H9 (cell line): ENCODE results near the gene MAEA. TPM values are rescaled to one million over a fixed set of nuclear protein-coding genes. Genes with fewer than 3 reads are reported as not detected.

Experiments
- DNase-seq: peaks from one replicate; pipeline ENCODE4 v3.0.0-alpha.2; 2017
- H2AFZ ChIP-seq: one replicate; pipeline ENCODE4 v1.6.1; 2013; ENCODE audit warnings: mild to moderate bottlenecking, low read length, control low read depth, moderate library complexity
- H2AK5ac ChIP-seq: 2 replicates; pipeline ENCODE4 v1.6.1; 2013; ENCODE audit warnings: low read length, control low read depth, mixed read lengths; ENCODE audit not compliant: insufficient read length
- H2BK120ac ChIP-seq: one replicate; pipeline ENCODE4 v1.6.1; 2013; ENCODE audit warnings: low read depth, mild to moderate bottlenecking, low read length, control low read depth, inconsistent platforms; ENCODE audit not compliant: poor library complexity, severe bottlenecking
- H2BK12ac ChIP-seq: 2 replicates; pipeline ENCODE4 v1.6.1; 2013; ENCODE audit warnings: low read length, control low read depth, mixed read lengths, low read depth; ENCODE audit not compliant: insufficient read length
- H2BK15ac ChIP-seq: 2 replicates; pipeline ENCODE4 v1.6.1; 2013; ENCODE audit warnings: low read depth, low read length, control low read depth
- H2BK20ac ChIP-seq: one replicate; pipeline ENCODE4 v1.6.1; 2013; ENCODE audit warnings: low read depth, mild to moderate bottlenecking, low read length, control low read depth, inconsistent platforms; ENCODE audit not compliant: poor library complexity, severe bottlenecking
- H2BK5ac ChIP-seq: 2 replicates; pipeline ENCODE4 v1.6.1; 2013; ENCODE audit warnings: low read length, control low read depth, mixed read lengths; ENCODE audit not compliant: insufficient read length
- H3K14ac ChIP-seq: 2 replicates; pipeline ENCODE4 v1.6.1; 2013; ENCODE audit warnings: low read length, control low read depth; ENCODE audit not compliant: insufficient read depth
- H3K18ac ChIP-seq: 2 replicates; pipeline ENCODE4 v1.6.1; 2013; ENCODE audit warnings: low read depth, mild to moderate bottlenecking, mixed read lengths, low read length, control low read depth; ENCODE audit not compliant: insufficient read length
- H3K23ac ChIP-seq: 2 replicates; pipeline ENCODE4 v1.6.1; 2013; ENCODE audit warnings: low read length, control low read depth, mixed read lengths, low read depth; ENCODE audit not compliant: insufficient read length
- H3K23me2 ChIP-seq: 2 replicates; pipeline ENCODE4 v1.6.1; 2013; ENCODE audit warnings: low read depth, mild to moderate bottlenecking, mixed read lengths, low read length, control low read depth; ENCODE audit not compliant: insufficient read length, poor library complexity, severe bottlenecking
- H3K27ac ChIP-seq: 2 replicates; pipeline ENCODE4 v1.5.1; 2013; ENCODE audit warnings: low read length, control low read depth, mixed read lengths, low read depth; ENCODE audit not compliant: insufficient read length
- H3K27me3 ChIP-seq: 2 replicates; pipeline ENCODE4 v1.6.1; 2013; ENCODE audit warnings: low read length, control low read depth, inconsistent platforms; ENCODE audit not compliant: insufficient read depth
- H3K4ac ChIP-seq: 2 replicates; pipeline ENCODE4 v1.6.1; 2013; ENCODE audit warnings: low read depth, mild to moderate bottlenecking, control low read depth, inconsistent platforms, low read length, moderate library complexity
- H3K4me1 ChIP-seq: 2 replicates; pipeline ENCODE4 v1.6.1; 2013; ENCODE audit warnings: low read length, control low read depth, inconsistent platforms; ENCODE audit not compliant: insufficient read depth
- H3K4me2 ChIP-seq: 2 replicates; pipeline ENCODE4 v1.6.1; 2013; ENCODE audit warnings: low read length, control low read depth, mixed read lengths; ENCODE audit not compliant: insufficient read length, insufficient read depth
- H3K56ac ChIP-seq: 2 replicates; pipeline ENCODE4 v1.6.1; 2013; ENCODE audit warnings: low read depth, mild to moderate bottlenecking, mixed read lengths, low read length, control low read depth; ENCODE audit not compliant: insufficient read length
- H3K79me1 ChIP-seq: 2 replicates; pipeline ENCODE4 v1.6.1; 2013; ENCODE audit warnings: low read depth, mild to moderate bottlenecking, moderate library complexity, low read length, control low read depth, inconsistent platforms; ENCODE audit not compliant: insufficient read depth, poor library complexity, severe bottlenecking
- H3K79me2 ChIP-seq: 2 replicates; pipeline ENCODE4 v1.6.1; 2013; ENCODE audit warnings: low read length, control low read depth, inconsistent platforms; ENCODE audit not compliant: insufficient read depth
- H3K9ac ChIP-seq: 2 replicates; pipeline ENCODE4 v1.6.1; 2013; ENCODE audit warnings: low read length, control low read depth, mixed read lengths; ENCODE audit not compliant: insufficient read length; ENCODE audit errors: extremely low read depth
- H3K9me3 ChIP-seq: one replicate; pipeline ENCODE4 v1.6.1; 2013; ENCODE audit warnings: low read depth, low read length, inconsistent platforms; ENCODE audit not compliant: control insufficient read depth
- H3T11ph ChIP-seq: one replicate; pipeline ENCODE4 v1.6.1; 2013; ENCODE audit warnings: mild to moderate bottlenecking, low read length, control low read depth, inconsistent platforms
- H4K20me1 ChIP-seq: one replicate; pipeline ENCODE4 v1.6.1; 2013; ENCODE audit not compliant: control insufficient read depth, insufficient read length, insufficient read depth
- H4K5ac ChIP-seq: 2 replicates; pipeline ENCODE4 v1.6.1; 2013; ENCODE audit warnings: low read depth, mild to moderate bottlenecking, mixed read lengths, low read length, control low read depth; ENCODE audit not compliant: insufficient read length
- H4K8ac ChIP-seq: replicated peaks from 2 replicates; pipeline ENCODE4 v1.6.1; 2013; ENCODE audit warnings: low read length, control low read depth, mixed read lengths, low read depth; ENCODE audit not compliant: insufficient read length
- H4K91ac ChIP-seq: 2 replicates; pipeline ENCODE4 v1.6.1; 2013; ENCODE audit warnings: low read depth, mild to moderate bottlenecking, moderate library complexity, mixed read lengths, low read length, control low read depth; ENCODE audit not compliant: insufficient read length
- H3K27ac Mint-ChIP-seq, 3 experiments: 2 replicates in 2 of 3; 3 replicates in 1 of 3; pipeline ENCODE4 v1.8.0; 2020 to 2021; ENCODE audit warnings: mixed read lengths in 3 of 3, mild to moderate bottlenecking in 1 of 3, moderate library complexity in 1 of 3
- H3K27me3 Mint-ChIP-seq: 2 replicates; pipeline ENCODE4 v1.8.0; 2021; ENCODE audit warnings: low read depth, mild to moderate bottlenecking, moderate library complexity, mixed read lengths
- H3K36me3 Mint-ChIP-seq, 3 experiments: 2 replicates in 2 of 3; 3 replicates in 1 of 3; pipeline ENCODE4 v1.8.0; 2020 to 2021; ENCODE audit warnings: low read depth in 3 of 3, mixed read lengths in 3 of 3; ENCODE audit not compliant: insufficient read depth in 1 of 3
- H3K4me1 Mint-ChIP-seq, 2 experiments: 2 replicates each; pipeline ENCODE4 v1.8.0; 2020; ENCODE audit warnings: mixed read lengths in 2 of 2
- H3K4me3 Mint-ChIP-seq, 2 experiments: 2 replicates in 1 of 2; 3 replicates in 1 of 2; pipeline ENCODE4 v1.8.0; 2020 to 2021; ENCODE audit warnings: mild to moderate bottlenecking in 2 of 2, mixed read lengths in 2 of 2, moderate library complexity in 1 of 2
- H3K9me3 Mint-ChIP-seq, 2 experiments: 2 replicates in 1 of 2; 3 replicates in 1 of 2; pipeline ENCODE4 v1.8.0; 2020; ENCODE audit warnings: mild to moderate bottlenecking in 2 of 2, mixed read lengths in 2 of 2, moderate library complexity in 1 of 2
- WGBS: extraction: QIAGEN DNeasy Blood & Tissue Kit; methylation state at CpG from one replicate; pipeline ENCODE4 v1.1.7; 2013; ENCODE audit warnings: missing lambda C conversion rate, low lambda C conversion rate, mixed read lengths; ENCODE audit not compliant: insufficient read length; ENCODE audit errors: extremely low coverage; 5-methylcytosine and 5-hydroxymethylcytosine counted together
- total RNA-seq: library from RNA; stranded (reverse); gene quantifications from 2 replicates; pipeline ENCODE4 v1.2.1, GENCODE V29; 2021
- TF ChIP-seq, protein P1 (sequence below): fragments of 200-600 bp; sonication (generic); conservative IDR thresholded peaks from 3 replicates; pipeline ENCODE4 v1.8.0; 2021; ENCODE audit warnings: antibody characterized with exemption, mild to moderate bottlenecking

MAEA gene
- total RNA-seq, 1 experiment from 2014 or later, result 85.6 TPM

DNA sequence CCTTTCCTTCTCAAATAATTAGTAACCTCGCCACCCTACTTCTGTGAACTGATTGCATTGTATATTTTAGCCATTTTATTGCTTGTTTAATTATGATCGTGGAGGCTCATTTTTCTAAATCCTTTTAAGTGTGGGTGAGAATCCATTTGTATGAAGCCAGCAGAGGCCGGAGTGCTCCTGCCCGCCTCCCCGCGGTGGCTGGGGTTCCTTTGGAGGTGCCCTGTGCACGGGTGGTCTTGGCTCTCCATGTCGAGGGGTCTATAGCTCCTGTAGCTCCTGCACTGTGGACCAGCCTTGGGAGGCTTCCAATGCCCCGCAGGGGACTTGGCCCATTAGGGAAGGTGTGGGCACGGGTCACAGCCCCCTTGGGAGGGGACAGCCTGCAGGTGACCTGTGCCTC is 72.4 kb downstream of the MAEA start:
- Histone ChIP-seq H4K20me1 (no peaks in the 10 kb centered on the region), H3K56ac (no peak overlapping the region), H3K9me3 (no peaks in the 10 kb centered on the region), H3K18ac (no peak overlapping the region), H4K91ac (no peak overlapping the region), H3T11ph (no peak overlapping the region), H2BK15ac (no peak overlapping the region), H3K4me2 (no peak overlapping the region), H3K4ac (no peak overlapping the region), H3K27ac (no peak overlapping the region), H4K5ac (no peak overlapping the region), H3K79me2 (no peaks in the 10 kb centered on the region), H4K8ac (no peak overlapping the region), H2AFZ (no peak overlapping the region), H3K4me1 (no peaks in the 10 kb centered on the region), H2AK5ac (no peak overlapping the region), H3K23ac (no peak overlapping the region), H2BK120ac (no peak overlapping the region), H3K14ac (no peak overlapping the region; the same call in 1 of the 2 replicates), H3K23me2 (no peaks in the 10 kb centered on the region), H2BK5ac (no peak overlapping the region), H3K27me3 (no peaks in the 10 kb centered on the region), H3K79me1 (no peaks in the 10 kb centered on the region), H3K9ac (no peak overlapping the region), H2BK20ac (no peak overlapping the region), H2BK12ac (no peak overlapping the region)
- peaks cover 0 to 15% (median 11%) of the 10 kb centered on the region in 3 experiments; a peak in 4 of 7 replicates for H3K36me3 Mint-ChIP-seq
- no peak overlapping the region for H3K4me3 Mint-ChIP-seq
- no peaks in the 10 kb centered on the region for H3K9me3 Mint-ChIP-seq
- no peaks in the 10 kb centered on the region for H3K27me3 Mint-ChIP-seq
- no CpG with 5 or more reads among the region's 10 CpGs for WGBS
- TF ChIP-seq, protein P1, sequence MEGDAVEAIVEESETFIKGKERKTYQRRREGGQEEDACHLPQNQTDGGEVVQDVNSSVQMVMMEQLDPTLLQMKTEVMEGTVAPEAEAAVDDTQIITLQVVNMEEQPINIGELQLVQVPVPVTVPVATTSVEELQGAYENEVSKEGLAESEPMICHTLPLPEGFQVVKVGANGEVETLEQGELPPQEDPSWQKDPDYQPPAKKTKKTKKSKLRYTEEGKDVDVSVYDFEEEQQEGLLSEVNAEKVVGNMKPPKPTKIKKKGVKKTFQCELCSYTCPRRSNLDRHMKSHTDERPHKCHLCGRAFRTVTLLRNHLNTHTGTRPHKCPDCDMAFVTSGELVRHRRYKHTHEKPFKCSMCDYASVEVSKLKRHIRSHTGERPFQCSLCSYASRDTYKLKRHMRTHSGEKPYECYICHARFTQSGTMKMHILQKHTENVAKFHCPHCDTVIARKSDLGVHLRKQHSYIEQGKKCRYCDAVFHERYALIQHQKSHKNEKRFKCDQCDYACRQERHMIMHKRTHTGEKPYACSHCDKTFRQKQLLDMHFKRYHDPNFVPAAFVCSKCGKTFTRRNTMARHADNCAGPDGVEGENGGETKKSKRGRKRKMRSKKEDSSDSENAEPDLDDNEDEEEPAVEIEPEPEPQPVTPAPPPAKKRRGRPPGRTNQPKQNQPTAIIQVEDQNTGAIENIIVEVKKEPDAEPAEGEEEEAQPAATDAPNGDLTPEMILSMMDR, result no peak
- no peak overlapping the region for H3K27ac Mint-ChIP-seq
- 0 out of 4 replicates have a peak, but pooled peaks cover 0 to 2% of the 10 kb centered on the region in 2 experiments for H3K4me1 Mint-ChIP-seq
- DNase-seq, result no peak
